ENCODE results near the gene MRPS26.

DNA sequence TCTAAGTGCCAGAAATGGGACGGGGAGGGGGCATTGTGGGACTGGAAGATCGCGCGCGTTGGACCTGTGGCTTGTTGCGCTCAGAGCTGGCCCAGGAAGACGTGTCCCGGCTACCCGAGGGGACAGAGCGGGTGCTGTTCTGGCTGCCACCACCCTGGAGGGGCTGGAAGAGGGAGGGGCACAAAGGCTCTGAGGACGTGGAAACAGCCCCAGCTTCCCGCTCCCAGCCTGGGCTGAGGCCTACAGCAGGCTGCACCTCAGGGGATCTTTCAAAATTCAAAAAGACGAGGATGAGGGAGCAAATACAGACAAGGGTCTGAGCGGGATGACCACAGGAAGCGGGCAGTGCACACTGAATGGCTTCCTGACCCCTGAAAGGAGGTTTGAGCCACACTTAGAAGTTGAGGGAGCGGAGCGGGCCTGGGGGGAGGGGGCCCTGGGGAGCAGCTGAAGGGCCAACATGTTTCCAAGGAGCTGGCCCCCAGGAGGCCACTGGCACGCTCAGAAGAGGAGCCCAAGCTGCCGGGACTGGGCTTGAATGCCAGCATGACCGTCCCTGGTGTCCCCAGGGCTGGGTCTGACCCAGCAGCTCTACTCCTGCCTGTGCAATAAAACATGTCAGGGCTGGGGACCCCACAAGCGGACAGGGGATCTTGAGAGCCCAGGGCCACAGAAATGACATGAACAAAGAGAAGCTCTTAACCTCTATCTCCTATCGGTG, 26.8 kb downstream of the MRPS26 start:
- TF ChIP-seq, protein P1, sequence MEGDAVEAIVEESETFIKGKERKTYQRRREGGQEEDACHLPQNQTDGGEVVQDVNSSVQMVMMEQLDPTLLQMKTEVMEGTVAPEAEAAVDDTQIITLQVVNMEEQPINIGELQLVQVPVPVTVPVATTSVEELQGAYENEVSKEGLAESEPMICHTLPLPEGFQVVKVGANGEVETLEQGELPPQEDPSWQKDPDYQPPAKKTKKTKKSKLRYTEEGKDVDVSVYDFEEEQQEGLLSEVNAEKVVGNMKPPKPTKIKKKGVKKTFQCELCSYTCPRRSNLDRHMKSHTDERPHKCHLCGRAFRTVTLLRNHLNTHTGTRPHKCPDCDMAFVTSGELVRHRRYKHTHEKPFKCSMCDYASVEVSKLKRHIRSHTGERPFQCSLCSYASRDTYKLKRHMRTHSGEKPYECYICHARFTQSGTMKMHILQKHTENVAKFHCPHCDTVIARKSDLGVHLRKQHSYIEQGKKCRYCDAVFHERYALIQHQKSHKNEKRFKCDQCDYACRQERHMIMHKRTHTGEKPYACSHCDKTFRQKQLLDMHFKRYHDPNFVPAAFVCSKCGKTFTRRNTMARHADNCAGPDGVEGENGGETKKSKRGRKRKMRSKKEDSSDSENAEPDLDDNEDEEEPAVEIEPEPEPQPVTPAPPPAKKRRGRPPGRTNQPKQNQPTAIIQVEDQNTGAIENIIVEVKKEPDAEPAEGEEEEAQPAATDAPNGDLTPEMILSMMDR (tag by site-specific recombination; IDR thresholded peaks at IDR 0.05) = no peak
- no peak for TF ChIP-seq ZNF146 (tag by site-specific recombination; IDR thresholded peaks at IDR 0.05)
- TF ChIP-seq, protein P2, sequence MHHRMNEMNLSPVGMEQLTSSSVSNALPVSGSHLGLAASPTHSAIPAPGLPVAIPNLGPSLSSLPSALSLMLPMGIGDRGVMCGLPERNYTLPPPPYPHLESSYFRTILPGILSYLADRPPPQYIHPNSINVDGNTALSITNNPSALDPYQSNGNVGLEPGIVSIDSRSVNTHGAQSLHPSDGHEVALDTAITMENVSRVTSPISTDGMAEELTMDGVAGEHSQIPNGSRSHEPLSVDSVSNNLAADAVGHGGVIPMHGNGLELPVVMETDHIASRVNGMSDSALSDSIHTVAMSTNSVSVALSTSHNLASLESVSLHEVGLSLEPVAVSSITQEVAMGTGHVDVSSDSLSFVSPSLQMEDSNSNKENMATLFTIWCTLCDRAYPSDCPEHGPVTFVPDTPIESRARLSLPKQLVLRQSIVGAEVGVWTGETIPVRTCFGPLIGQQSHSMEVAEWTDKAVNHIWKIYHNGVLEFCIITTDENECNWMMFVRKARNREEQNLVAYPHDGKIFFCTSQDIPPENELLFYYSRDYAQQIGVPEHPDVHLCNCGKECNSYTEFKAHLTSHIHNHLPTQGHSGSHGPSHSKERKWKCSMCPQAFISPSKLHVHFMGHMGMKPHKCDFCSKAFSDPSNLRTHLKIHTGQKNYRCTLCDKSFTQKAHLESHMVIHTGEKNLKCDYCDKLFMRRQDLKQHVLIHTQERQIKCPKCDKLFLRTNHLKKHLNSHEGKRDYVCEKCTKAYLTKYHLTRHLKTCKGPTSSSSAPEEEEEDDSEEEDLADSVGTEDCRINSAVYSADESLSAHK (tag by site-specific recombination; IDR thresholded peaks at IDR 0.05) = no peak
- no peak for TF ChIP-seq ZNF223 (tag by site-specific recombination; IDR thresholded peaks at IDR 0.05)
- no peak for TF ChIP-seq ZNF423 (tag by site-specific recombination; IDR thresholded peaks at IDR 0.05)
- no peak for TF ChIP-seq KLF16 (tag by site-specific recombination; IDR thresholded peaks at IDR 0.05)
- TF ChIP-seq ZFP69B (tag by site-specific recombination; IDR thresholded peaks at IDR 0.05) = no peak
